Measurements from ENCODE around the gene SPNS2.

SPNS2 gene

GRCh38 chr17:4520060-4520893 is 21.6 kb downstream of the SPNS2 start:
- no peak for DNase-seq (ENCODE audit: extremely low read depth in 1 of 2, low read depth in 1 of 2)

GRCh38 chr17:4520894-4521600 is 22.4 kb downstream of the SPNS2 start:
- DNase-seq (ENCODE audit: extremely low read depth in 1 of 2, low read depth in 1 of 2) = no peak

DNA sequence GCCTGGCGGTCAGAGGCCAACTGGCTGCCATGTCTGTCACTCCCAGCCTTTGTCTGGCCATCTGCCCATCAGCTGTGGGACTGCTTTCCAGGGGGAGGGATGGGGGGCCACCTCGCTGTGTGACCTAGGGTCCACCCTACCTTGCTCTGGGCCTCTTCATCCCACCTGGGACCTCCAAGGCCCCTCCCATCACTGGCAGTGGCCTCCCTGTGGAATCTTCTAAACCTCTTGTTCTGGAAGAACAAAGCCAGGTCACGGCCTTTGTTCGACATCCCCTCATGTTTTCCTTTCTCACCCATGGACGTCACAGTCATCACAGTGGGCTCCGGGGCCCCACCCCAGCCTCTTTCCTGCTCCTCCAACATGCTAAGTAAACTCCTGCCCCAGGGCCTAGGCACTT is 24.0 kb downstream of the SPNS2 start:
- DNase-seq (ENCODE audit: extremely low read depth in 1 of 2, low read depth in 1 of 2) = no peak

- no peak for DNase-seq (ENCODE audit: extremely low read depth in 1 of 2, low read depth in 1 of 2)
These were observed 25.3 kb downstream of the SPNS2 start for GRCh38 chr17:4523946-4524345.

GRCh38 chr17:4525691-4526397 is 27.2 kb downstream of the SPNS2 start:
- no peak for DNase-seq (ENCODE audit: extremely low read depth in 1 of 2, low read depth in 1 of 2)

DNA sequence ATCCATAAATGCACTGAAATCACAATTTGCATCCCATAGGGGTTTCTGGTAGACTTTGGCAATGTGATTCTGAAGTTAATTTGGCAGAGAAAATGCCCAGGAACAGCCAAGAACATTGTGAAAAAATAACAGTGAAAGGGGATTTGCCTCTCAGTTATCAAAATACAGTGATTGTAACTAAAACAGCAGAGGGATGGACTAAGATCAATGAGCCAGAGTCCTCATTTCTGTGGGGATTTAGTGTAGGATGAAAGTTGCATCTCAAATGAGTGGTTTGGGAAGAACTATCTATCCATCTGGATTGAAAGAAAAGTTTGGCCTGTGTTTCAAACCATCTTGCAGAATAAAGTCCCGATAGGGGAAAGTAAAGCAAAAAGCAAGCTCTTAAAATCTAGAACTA is 28.5 kb downstream of the SPNS2 start:
- no peak for DNase-seq (ENCODE audit: extremely low read depth in 1 of 2, low read depth in 1 of 2)

DNA sequence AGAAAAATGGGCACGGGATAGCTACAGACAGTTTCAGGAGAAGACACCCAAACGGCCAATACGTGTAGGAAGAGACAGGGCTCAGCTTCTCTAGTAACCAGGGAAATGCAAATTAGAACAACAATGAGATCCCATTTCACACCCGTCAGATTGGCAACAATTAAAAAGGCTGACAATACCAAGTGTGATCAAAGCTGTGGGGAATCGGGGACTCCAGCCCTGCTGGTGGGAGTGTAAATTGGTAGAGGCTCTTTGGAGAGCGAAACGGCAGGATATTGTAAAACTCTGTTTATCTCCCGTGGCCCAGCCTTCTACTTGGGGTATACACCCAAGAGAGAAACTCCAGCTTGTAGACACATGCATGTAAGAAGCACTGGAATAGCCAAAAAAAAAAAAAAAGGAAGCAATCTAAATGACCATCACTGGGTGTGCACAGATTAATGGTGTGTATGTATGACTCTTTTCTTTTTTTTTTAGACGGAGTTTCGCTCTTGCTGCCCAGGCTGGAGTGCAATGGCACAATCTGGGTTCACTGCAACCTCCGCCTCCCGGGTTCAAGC is 29.0 kb downstream of the SPNS2 start:
- DNase-seq (ENCODE audit: extremely low read depth in 1 of 2, low read depth in 1 of 2) = no peak

GRCh38 chr17:4529533-4530152 is 31.0 kb downstream of the SPNS2 start:
- no peak for DNase-seq (ENCODE audit: extremely low read depth in 1 of 2, low read depth in 1 of 2)

- no peak for DNase-seq (ENCODE audit: extremely low read depth in 1 of 2, low read depth in 1 of 2)
These were observed 32.4 kb downstream of the SPNS2 start for GRCh38 chr17:4530799-4531730.

DNA sequence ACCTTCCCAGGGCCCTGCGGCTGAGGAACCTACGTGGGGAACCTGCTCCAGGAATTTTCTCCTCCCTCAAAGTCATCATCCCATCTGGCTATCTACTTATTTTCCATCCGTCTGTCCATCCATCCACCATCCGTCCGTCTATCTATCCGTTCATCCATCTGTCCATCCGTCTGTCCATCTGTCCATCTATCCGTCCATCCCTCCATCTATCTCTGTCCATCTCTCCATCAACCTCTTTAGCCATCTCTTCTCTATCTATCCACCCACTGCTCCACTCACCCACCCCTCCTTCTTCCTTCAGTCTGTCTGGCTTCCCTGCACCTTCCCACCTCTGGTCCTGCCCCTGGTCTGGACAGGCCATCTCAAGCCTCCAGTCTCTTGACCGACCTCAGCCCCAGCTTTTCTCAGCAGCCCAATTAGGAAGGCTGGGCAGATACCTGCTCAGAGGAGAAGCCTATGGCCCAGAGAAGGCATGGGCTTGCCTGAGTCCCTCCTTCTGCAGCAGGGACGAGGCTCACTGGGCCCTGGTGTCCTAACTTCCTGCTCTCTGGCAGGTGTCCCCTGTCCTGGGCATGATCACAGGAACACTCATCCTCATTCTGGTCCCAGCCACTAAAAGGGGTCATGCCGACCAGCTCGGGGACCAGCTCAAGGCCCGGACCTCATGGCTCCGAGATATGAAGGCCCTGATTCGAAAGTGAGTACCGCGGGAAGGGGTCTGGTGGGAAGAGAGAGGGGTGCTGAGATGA is 33.5 kb downstream of the SPNS2 start:
- DNase-seq (ENCODE audit: extremely low read depth in 1 of 2, low read depth in 1 of 2) = no peak

DNA sequence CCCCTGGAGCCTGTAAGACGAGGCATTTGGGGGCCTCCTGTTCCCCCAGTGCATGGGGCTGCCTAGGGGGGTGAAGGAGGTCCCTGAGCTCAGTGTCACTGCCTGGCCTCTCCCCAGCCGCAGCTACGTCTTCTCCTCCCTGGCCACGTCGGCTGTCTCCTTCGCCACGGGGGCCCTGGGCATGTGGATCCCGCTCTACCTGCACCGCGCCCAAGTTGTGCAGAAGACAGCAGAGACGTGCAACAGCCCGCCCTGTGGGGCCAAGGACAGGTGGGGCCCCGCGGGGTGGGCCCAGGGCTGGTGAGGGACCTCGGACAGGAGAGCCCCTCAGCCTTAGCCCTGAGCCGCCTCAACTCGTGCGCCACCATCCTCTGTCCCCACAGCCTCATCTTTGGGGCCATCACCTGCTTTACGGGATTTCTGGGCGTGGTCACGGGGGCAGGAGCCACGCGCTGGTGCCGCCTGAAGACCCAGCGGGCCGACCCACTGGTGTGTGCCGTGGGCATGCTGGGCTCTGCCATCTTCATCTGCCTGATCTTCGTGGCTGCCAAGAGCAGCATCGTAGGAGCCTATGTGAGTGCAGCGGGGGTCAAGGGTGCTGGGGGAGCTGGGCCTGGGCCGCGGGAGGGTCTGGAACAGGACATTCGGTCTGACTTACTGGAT is 34.3 kb downstream of the SPNS2 start:
- no peak for DNase-seq (ENCODE audit: extremely low read depth in 1 of 2, low read depth in 1 of 2)

DNA sequence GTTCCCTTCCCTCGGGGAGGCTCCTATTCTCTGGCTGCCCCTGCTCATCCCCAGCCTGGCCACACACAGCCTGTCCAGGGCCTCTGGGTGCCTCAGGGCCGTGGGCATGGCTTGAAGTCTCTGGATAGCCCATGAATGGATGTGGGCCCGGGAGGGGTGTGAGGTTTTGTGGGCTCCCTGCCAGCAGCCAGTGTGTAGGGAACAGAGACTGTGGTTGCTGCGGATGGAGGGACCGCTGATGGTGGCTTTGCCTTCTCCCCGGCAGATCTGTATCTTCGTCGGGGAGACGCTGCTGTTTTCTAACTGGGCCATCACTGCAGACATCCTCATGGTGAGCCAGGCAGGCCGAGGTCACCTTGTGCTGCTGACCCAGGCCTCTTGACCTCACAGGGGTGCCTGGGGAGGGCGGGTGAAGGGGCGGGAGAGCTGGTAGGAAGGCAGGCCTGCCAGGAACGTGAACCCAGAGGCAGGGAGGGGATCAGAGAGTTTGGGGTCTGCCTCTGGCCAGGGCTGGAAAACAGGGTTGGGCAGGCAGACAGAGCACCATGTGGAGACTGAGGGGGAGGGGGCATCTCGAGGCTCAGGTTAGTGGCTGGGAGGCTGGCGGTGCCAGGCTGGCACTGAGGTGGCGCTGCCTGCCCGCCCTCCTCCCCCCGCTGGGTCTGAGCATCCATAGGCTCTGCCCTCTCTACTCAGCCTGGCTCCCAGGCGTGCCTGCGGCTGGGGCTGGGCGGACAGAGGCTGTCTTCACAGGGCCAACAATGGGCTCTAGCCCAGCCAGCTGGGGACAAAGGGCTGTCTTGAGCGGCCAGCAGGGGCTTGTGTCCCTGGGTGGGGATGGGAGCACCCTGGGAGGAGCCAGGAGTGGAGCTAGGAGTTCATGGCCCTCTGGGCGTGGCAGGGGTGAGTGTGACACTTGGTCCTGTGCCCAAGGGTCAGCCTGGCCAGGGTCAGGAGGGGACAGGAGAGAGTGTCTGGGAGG is 35.1 kb downstream of the SPNS2 start:
- DNase-seq (ENCODE audit: extremely low read depth in 1 of 2, low read depth in 1 of 2) = no peak

DNA sequence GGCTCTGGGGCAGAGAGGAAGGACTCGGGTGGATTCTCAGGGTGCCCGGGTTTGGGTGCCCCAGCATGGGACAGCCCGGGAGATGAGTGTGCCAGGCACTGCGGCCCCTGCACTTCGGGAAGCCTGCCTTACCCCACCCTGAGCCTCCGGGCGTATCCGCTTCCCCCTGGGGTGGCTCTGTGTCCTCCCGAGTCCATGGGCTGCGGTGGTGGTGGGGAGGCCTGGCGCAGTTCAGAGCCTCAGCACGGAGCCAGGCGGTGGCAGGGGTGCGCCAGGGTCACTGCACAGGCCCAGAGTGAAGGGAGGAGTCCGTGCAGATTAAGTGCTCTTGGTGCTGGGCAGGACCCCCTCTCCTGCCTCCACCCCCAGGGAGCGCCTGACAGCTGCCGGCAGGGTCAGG is 35.8 kb downstream of the SPNS2 start:
- DNase-seq (ENCODE audit: extremely low read depth in 1 of 2, low read depth in 1 of 2) = no peak

DNA sequence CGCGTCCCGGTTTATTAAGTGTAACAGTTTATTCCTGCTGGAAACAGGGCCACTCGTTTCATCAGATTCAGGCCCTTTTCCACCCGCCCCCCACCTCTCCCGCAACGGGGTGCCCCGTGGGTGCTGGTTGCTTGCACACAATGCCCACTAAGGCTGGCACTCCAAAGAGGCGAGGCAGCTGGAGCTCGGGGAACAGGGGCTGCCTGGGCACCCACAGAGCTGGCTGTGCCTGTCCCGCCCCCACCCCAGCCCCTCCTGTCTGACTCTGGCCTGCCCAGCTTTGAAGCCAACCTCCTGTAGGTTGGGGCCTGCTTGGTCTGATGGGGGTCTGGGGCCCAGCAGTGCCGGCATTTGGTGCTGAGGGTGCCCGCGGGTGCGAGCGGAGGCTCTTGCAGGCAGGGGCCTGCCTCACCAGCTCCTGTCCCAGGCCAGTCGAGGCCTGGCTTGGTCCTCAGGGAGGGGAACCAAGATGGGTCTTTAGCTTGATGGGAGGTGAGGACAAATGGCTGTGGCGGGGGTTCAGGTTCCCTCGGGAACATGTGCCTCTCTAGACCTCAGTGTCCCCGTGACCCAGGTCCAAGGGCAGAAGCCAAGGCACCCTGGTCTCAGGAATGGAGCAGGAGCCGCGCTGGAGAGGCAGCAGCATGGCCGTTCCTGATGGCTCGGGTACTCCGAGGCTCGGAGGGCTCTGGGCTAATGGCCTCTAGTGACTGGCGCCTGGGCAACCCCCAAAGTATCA is 36.4 kb downstream of the SPNS2 start:
- no peak for DNase-seq (ENCODE audit: extremely low read depth in 1 of 2, low read depth in 1 of 2)

DNA sequence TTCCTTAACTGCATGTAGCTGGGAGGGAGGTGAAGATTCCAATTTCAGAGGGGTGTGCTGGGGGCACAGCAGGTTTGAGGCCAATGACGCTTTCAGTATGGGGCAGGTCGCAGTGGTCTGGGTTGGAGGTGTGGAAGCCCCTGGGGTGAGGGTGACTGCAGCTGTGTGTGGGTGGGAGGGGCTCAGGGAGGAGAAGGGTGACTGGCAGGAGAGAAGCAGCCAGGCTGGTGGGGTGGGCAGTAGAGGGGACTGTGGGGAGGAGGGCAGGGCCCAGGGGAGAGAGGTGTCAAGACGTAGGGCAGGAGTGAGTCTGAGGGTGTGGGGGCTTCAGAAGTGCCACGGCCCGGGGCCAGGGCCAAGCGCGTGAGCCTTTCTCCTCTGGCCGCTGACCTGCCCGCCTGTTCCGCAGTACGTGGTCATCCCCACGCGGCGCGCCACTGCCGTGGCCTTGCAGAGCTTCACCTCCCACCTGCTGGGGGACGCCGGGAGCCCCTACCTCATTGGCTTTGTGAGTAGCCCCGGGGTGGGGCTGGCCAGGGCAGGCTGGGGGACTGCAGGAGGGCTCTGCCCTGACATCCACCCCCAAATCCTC is 37.1 kb downstream of the SPNS2 start:
- DNase-seq (ENCODE audit: extremely low read depth in 1 of 2, low read depth in 1 of 2) = no peak

GRCh38 chr17:4536259-4536741 is 37.6 kb downstream of the SPNS2 start:
- no peak for DNase-seq (ENCODE audit: extremely low read depth in 1 of 2, low read depth in 1 of 2)

Measured in stimulated activated CD8-positive, alpha-beta memory T cell treated with anti-CD3 and anti-CD28 coated beads, Interleukin-7, amount 100 ng/mL, for 48 hours (primary cell).